Measurements from ENCODE around the gene CRTAC1. TPM values are rescaled to one million over a fixed set of nuclear protein-coding genes. Genes with fewer than 3 reads are reported as not detected.

CRTAC1 gene
- total RNA-seq, 1 experiment from 2014 or later = 1.2 TPM

DNA sequence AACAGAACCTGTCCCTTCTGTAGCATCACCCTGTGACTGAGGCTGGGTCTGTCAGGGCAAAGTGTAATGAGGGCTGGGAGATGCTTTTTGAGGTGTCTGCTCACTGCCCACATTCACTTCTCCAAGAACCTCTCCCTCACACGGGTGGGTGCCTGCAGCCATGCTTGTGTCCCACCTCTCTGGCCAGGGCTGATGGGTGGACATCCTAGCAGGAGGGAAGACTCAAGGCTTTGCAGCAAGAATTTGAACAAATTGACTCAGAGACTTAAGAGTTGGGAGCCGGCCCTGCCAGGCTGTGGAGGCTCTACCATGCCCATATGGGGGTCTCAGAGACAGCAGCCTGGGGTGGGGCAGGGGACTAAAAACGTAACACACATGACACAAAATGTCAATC lies 147.3 kb downstream of the CRTAC1 start:
- POLR2A ChIA-PET = no interaction called here
- TF ChIP-seq CBFB (CRISPR knock-in tag; IDR thresholded peaks at IDR 0.05; ENCODE audit: low read depth) (no peak), MXD4 (CRISPR knock-in tag; IDR thresholded peaks at IDR 0.05; ENCODE audit: borderline replicate concordance) (no peak), ZNF121 (CRISPR knock-in tag; IDR thresholded peaks at IDR 0.05) (no peak), ZNF232 (CRISPR knock-in tag; IDR thresholded peaks at IDR 0.05) (no peak), ZBTB21 (CRISPR knock-in tag; IDR thresholded peaks at IDR 0.05; ENCODE audit: borderline replicate concordance) (no peak), ETV6 (CRISPR knock-in tag; IDR thresholded peaks at IDR 0.05) (no peak), CREB1 (CRISPR knock-in tag; IDR thresholded peaks at IDR 0.05) (no peak)
- TF ChIP-seq, protein P1, sequence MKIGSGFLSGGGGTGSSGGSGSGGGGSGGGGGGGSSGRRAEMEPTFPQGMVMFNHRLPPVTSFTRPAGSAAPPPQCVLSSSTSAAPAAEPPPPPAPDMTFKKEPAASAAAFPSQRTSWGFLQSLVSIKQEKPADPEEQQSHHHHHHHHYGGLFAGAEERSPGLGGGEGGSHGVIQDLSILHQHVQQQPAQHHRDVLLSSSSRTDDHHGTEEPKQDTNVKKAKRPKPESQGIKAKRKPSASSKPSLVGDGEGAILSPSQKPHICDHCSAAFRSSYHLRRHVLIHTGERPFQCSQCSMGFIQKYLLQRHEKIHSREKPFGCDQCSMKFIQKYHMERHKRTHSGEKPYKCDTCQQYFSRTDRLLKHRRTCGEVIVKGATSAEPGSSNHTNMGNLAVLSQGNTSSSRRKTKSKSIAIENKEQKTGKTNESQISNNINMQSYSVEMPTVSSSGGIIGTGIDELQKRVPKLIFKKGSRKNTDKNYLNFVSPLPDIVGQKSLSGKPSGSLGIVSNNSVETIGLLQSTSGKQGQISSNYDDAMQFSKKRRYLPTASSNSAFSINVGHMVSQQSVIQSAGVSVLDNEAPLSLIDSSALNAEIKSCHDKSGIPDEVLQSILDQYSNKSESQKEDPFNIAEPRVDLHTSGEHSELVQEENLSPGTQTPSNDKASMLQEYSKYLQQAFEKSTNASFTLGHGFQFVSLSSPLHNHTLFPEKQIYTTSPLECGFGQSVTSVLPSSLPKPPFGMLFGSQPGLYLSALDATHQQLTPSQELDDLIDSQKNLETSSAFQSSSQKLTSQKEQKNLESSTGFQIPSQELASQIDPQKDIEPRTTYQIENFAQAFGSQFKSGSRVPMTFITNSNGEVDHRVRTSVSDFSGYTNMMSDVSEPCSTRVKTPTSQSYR (CRISPR knock-in tag; IDR thresholded peaks at IDR 0.05) = no peak
- CTCF ChIA-PET = interaction anchor here (1.5 kb wide), 1 partner anchor 14 kb away, joined by 3 read pairs; no protein-coding TSS in a partner anchor
- Mint-ChIP-seq H3K27ac (no peak overlapping the region), H3K36me3 (no peaks in the 10 kb centered on the region), H3K4me3 (no peak overlapping the region), H3K27me3 (ENCODE audit: low read depth) (no peaks in the 10 kb centered on the region; the same call in 1 of the 2 replicates), H3K9me3 (peaks cover 10% of the 10 kb centered on the region), H3K4me1 (peaks cover 10% of the 10 kb centered on the region)
- DNase-seq (ENCODE audit: low spot score) = no peak
- no peak for ATAC-seq

DNA sequence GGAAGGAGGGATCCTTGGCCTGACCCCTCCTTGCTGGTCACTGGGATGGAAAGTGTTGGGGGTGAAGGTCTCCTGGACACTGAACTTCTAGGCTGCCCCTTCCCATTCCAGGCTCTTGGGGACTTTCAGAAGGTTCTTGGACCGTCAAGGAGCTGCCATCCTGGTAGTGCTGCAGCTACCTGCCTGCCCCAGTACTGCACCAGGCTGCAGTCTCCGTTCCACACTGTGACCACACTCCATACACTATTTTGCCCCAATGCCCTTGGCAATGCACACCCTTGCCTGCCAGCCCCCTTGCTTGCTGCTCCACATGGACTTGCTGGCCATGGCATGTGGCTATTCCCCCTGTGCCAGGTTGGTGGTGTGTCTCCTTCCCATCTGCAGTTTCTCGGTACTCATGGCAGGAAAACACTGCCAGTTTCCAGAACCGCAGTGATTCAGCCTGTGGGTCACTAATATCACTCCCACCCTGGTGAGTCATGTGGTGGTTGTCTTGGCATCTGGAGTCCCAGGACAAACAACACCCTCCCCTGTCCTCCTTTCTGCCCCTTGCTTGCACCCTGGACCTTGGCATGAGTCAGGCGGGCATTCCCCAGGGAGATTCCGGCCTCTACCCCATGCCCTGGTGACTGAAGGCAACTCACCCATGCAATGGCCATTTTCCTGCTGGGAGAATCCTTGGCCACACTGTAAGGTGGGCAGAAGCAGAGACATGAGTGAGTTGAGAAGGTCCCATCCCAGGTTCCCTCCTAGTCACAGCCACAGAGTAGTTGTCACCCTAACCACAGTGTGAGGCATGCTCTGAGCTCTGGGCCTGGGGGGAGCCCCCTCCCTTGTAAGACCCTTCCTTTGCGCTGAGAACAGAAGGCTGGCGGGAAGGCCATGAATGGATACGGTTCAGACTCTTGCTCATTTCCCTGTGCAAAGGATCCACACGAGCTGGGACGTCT lies 148.0 kb downstream of the CRTAC1 start:
- no peaks in the 10 kb centered on the region for H3K36me3 Mint-ChIP-seq
- CTCF ChIA-PET = interaction anchor here (1.5 to 1.7 kb wide), 2 partner anchors 13 to 91 kb away, joined by 3 to 4 read pairs; no protein-coding TSS in a partner anchor
- TF ChIP-seq FOXP1 (CRISPR knock-in tag; IDR thresholded peaks at IDR 0.05; ENCODE audit: borderline replicate concordance) (no peak), TEAD4 (CRISPR knock-in tag; IDR thresholded peaks at IDR 0.05) (no peak), ATF1 (CRISPR knock-in tag; IDR thresholded peaks at IDR 0.05) (no peak), KAT7 (CRISPR knock-in tag; IDR thresholded peaks at IDR 0.05; ENCODE audit: borderline replicate concordance) (no peak), GABPB1 (CRISPR knock-in tag; IDR thresholded peaks at IDR 0.05) (no peak), JAZF1 (CRISPR knock-in tag; IDR thresholded peaks at IDR 0.05) (no peak), ZNF317 (CRISPR knock-in tag; IDR thresholded peaks at IDR 0.05; ENCODE audit: borderline replicate concordance, low read depth) (no peak), ZNF416 (CRISPR knock-in tag; IDR thresholded peaks at IDR 0.05) (no peak)
- TF ChIP-seq, protein P2, sequence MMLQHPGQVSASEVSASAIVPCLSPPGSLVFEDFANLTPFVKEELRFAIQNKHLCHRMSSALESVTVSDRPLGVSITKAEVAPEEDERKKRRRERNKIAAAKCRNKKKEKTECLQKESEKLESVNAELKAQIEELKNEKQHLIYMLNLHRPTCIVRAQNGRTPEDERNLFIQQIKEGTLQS (CRISPR knock-in tag; conservative IDR thresholded peaks at IDR 0.05) = no peak
- TF ChIP-seq, protein P3, sequence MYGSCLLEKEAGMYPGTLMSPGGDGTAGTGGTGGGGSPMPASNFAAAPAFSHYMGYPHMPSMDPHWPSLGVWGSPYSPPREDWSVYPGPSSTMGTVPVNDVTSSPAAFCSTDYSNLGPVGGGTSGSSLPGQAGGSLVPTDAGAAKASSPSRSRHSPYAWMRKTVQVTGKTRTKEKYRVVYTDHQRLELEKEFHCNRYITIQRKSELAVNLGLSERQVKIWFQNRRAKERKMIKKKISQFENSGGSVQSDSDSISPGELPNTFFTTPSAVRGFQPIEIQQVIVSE (CRISPR knock-in tag; IDR thresholded peaks at IDR 0.05; ENCODE audit: borderline replicate concordance) = no peak
- TF ChIP-seq, protein P4, sequence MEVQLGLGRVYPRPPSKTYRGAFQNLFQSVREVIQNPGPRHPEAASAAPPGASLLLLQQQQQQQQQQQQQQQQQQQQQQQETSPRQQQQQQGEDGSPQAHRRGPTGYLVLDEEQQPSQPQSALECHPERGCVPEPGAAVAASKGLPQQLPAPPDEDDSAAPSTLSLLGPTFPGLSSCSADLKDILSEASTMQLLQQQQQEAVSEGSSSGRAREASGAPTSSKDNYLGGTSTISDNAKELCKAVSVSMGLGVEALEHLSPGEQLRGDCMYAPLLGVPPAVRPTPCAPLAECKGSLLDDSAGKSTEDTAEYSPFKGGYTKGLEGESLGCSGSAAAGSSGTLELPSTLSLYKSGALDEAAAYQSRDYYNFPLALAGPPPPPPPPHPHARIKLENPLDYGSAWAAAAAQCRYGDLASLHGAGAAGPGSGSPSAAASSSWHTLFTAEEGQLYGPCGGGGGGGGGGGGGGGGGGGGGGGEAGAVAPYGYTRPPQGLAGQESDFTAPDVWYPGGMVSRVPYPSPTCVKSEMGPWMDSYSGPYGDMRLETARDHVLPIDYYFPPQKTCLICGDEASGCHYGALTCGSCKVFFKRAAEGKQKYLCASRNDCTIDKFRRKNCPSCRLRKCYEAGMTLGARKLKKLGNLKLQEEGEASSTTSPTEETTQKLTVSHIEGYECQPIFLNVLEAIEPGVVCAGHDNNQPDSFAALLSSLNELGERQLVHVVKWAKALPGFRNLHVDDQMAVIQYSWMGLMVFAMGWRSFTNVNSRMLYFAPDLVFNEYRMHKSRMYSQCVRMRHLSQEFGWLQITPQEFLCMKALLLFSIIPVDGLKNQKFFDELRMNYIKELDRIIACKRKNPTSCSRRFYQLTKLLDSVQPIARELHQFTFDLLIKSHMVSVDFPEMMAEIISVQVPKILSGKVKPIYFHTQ (CRISPR knock-in tag; IDR thresholded peaks at IDR 0.05) = no peak
- peaks cover 10% of the 10 kb centered on the region for H3K9me3 Mint-ChIP-seq
- peaks cover 8% of the 10 kb centered on the region; the same call in 1 of the 2 replicates for H3K4me1 Mint-ChIP-seq
- H3K27ac Mint-ChIP-seq = no peak overlapping the region
- H3K27me3 Mint-ChIP-seq (ENCODE audit: low read depth) = no peaks in the 10 kb centered on the region; the same call in 1 of the 2 replicates
- DNase-seq (ENCODE audit: low spot score) (no peak), ATAC-seq (no peak)
- H3K4me3 Mint-ChIP-seq = no peak overlapping the region
- POLR2A ChIA-PET = no interaction called here

All from WTC11 (cell line).